ENCODE data around the gene COG7.
A peak's percentile ranks its signal among the peaks of the same experiment; 100 is the strongest.
"Not testable (repeated sequence)": the region's sequence is repeated elsewhere in the genome, so short reads cannot be mapped to it uniquely, and the experiment has no call there.

The COG7 gene

DNA sequence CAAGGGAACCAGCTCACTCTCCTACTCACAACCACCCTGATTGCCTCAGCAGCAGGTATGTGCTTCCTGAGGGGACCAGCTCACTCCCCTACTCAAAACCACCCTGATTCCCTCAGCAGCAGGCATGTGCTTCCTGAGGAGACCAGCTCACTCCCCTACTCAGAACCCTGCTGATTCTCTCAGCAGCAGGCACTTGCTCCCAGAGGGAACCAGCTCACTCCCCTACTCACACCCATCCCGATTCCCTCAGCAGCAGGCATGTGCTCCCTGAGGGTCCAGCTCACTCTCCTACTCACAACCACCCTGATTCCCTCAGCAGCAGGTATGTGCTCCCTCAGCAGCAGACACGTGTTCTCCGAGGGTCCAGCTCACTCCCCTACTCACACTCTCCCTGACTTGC, 26.1 kb upstream of the COG7 start:
- Histone ChIP-seq H3K27ac (ENCODE audit: low read depth, low read length) (no peak overlapping the region), H3K36me3 (ENCODE audit: control insufficient read depth in 5 of 5, insufficient read depth in 5 of 5, low read length in 5 of 5) (peaks cover 6 to 95% (median 82%) of the 10 kb centered on the region in 5 donors), H3K4me1 (ENCODE audit: control insufficient read depth in 5 of 5, insufficient read depth in 5 of 5, low read length in 5 of 5) (peaks cover 0 to 9% (median 0%) of the 10 kb centered on the region in 5 donors), H3K27me3 (ENCODE audit: control insufficient read depth in 5 of 5, insufficient read depth in 4 of 5, low read length in 5 of 5) (no peaks in the 10 kb centered on the region), H3K9ac (ENCODE audit: low read length in 5 of 5) (no peak overlapping the region), H3K4me3 (ENCODE audit: low read depth in 1 of 5, low read length in 5 of 5) (no peak overlapping the region), H3K9me3 (ENCODE audit: control insufficient read depth in 5 of 5, low read length in 5 of 5) (no peaks in the 10 kb centered on the region)

DNA sequence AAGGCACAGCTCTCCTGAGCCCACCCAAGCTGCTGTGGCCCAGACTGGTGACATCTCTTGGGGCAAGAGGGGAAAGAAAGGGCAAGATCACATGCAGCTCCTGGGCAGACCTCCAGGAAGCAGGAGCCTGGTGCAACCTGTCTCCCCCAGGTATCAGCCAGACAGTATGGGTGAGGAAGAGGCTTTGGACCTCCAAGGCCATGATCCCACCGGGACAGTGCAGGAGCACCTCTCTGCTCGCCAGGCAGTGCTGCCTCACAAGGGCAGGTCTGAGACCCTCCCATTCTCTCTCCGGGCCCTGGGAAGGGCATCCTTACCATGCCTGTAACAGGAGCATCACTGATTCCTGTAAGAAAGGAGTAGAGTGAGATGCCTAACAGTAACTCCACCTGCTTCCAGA, 25.6 kb upstream of the COG7 start:
- Histone ChIP-seq H3K27ac (ENCODE audit: low read depth, low read length) (no peak overlapping the region), H3K27me3 (ENCODE audit: control insufficient read depth in 5 of 5, insufficient read depth in 4 of 5, low read length in 5 of 5) (no peaks in the 10 kb centered on the region), H3K9ac (ENCODE audit: low read length in 5 of 5) (no peak overlapping the region), H3K36me3 (ENCODE audit: control insufficient read depth in 5 of 5, insufficient read depth in 5 of 5, low read length in 5 of 5) (peaks cover 10 to 98% (median 86%) of the 10 kb centered on the region in 5 donors), H3K4me1 (ENCODE audit: control insufficient read depth in 5 of 5, insufficient read depth in 5 of 5, low read length in 5 of 5) (peaks cover 0 to 9% (median 0%) of the 10 kb centered on the region in 5 donors), H3K9me3 (ENCODE audit: control insufficient read depth in 5 of 5, low read length in 5 of 5) (no peaks in the 10 kb centered on the region), H3K4me3 (ENCODE audit: low read depth in 1 of 5, low read length in 5 of 5) (no peak overlapping the region)

DNA sequence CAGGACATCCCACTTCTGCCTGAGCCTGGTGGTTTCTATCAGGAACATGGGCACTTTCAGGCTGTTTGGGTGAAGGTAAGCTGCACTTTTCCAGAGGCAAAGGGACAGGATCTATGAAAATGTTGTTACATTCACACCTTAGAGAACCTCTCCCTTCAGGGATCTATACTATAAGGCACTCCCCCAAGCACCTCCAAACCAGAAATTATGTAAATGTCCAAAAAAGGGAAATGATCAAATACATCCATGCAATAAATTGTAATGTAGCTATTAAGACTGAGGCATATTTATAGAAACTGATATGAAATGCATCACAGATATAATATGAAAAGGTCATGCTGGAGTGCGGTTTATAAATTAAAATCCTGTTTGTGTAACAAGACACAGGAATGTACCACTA, 23.3 kb upstream of the COG7 start:
- Histone ChIP-seq H3K4me1 (ENCODE audit: control insufficient read depth in 5 of 5, insufficient read depth in 5 of 5, low read length in 5 of 5) (peaks cover 0 to 9% (median 0%) of the 10 kb centered on the region in 5 donors), H3K27ac (ENCODE audit: low read depth, low read length) (no peak overlapping the region), H3K36me3 (ENCODE audit: control insufficient read depth in 5 of 5, insufficient read depth in 5 of 5, low read length in 5 of 5) (peaks cover 10 to 87% (median 75%) of the 10 kb centered on the region in 5 donors), H3K9me3 (ENCODE audit: control insufficient read depth in 5 of 5, low read length in 5 of 5) (no peaks in the 10 kb centered on the region), H3K27me3 (ENCODE audit: control insufficient read depth in 5 of 5, insufficient read depth in 4 of 5, low read length in 5 of 5) (no peaks in the 10 kb centered on the region), H3K4me3 (ENCODE audit: low read depth in 1 of 5, low read length in 5 of 5) (no peak overlapping the region), H3K9ac (ENCODE audit: low read length in 5 of 5) (no peak overlapping the region)

- no peak overlapping the region for H3K4me3 ChIP-seq (ENCODE audit: low read depth in 1 of 5, low read length in 5 of 5)
- no peak overlapping the region for H3K9ac ChIP-seq (ENCODE audit: low read length in 5 of 5)
- no peaks in the 10 kb centered on the region for H3K9me3 ChIP-seq (ENCODE audit: control insufficient read depth in 5 of 5, low read length in 5 of 5)
- peaks cover 0 to under 1% (median 0%) of the 10 kb centered on the region in 5 donors for H3K4me1 ChIP-seq (ENCODE audit: control insufficient read depth in 5 of 5, insufficient read depth in 5 of 5, low read length in 5 of 5)
- no peaks in the 10 kb centered on the region for H3K27me3 ChIP-seq (ENCODE audit: control insufficient read depth in 5 of 5, insufficient read depth in 4 of 5, low read length in 5 of 5)
- peaks cover 11 to 77% (median 66%) of the 10 kb centered on the region in 5 donors for H3K36me3 ChIP-seq (ENCODE audit: control insufficient read depth in 5 of 5, insufficient read depth in 5 of 5, low read length in 5 of 5)
- no peak overlapping the region for H3K27ac ChIP-seq (ENCODE audit: low read depth, low read length)
Observed at GRCh38 chr16:23469814-23470213, 16.8 kb upstream of the COG7 start.

- Histone ChIP-seq H3K9me3 (ENCODE audit: control insufficient read depth in 5 of 5, low read length in 5 of 5) (no peaks in the 10 kb centered on the region), H3K36me3 (ENCODE audit: control insufficient read depth in 5 of 5, insufficient read depth in 5 of 5, low read length in 5 of 5) (peaks cover 7 to 60% (median 51%) of the 10 kb centered on the region in 5 donors), H3K4me3 (ENCODE audit: low read depth in 1 of 5, low read length in 5 of 5) (no peak overlapping the region), H3K4me1 (ENCODE audit: control insufficient read depth in 5 of 5, insufficient read depth in 5 of 5, low read length in 5 of 5) (peaks cover 0 to 11% (median 3%) of the 10 kb centered on the region in 5 donors), H3K27me3 (ENCODE audit: control insufficient read depth in 5 of 5, insufficient read depth in 4 of 5, low read length in 5 of 5) (no peaks in the 10 kb centered on the region), H3K9ac (ENCODE audit: low read length in 5 of 5) (no peak overlapping the region), H3K27ac (ENCODE audit: low read depth, low read length) (no peak overlapping the region)
Observed at GRCh38 chr16:23466162-23466885, 13.3 kb upstream of the COG7 start.

- Histone ChIP-seq H3K27ac (ENCODE audit: low read depth, low read length) (no peak overlapping the region), H3K4me1 (ENCODE audit: control insufficient read depth in 5 of 5, insufficient read depth in 5 of 5, low read length in 5 of 5) (peaks cover 0 to 11% (median 3%) of the 10 kb centered on the region in 5 donors), H3K4me3 (ENCODE audit: low read depth in 1 of 5, low read length in 5 of 5) (no peak overlapping the region), H3K36me3 (ENCODE audit: control insufficient read depth in 5 of 5, insufficient read depth in 5 of 5, low read length in 5 of 5) (peaks cover 7 to 56% (median 44%) of the 10 kb centered on the region in 5 donors), H3K9me3 (ENCODE audit: control insufficient read depth in 5 of 5, low read length in 5 of 5) (no peaks in the 10 kb centered on the region), H3K9ac (ENCODE audit: low read length in 5 of 5) (no peak overlapping the region), H3K27me3 (ENCODE audit: control insufficient read depth in 5 of 5, insufficient read depth in 4 of 5, low read length in 5 of 5) (no peaks in the 10 kb centered on the region)
Observed at GRCh38 chr16:23465179-23465578, 12.2 kb upstream of the COG7 start.

- H3K36me3 ChIP-seq (ENCODE audit: control insufficient read depth in 5 of 5, insufficient read depth in 5 of 5, low read length in 5 of 5): peaks cover 1 to 46% (median 35%) of the 10 kb centered on the region in 5 donors
- no peaks in the 10 kb centered on the region for H3K27me3 ChIP-seq (ENCODE audit: control insufficient read depth in 5 of 5, insufficient read depth in 4 of 5, low read length in 5 of 5)
- peaks cover 0 to 11% (median 3%) of the 10 kb centered on the region in 5 donors for H3K4me1 ChIP-seq (ENCODE audit: control insufficient read depth in 5 of 5, insufficient read depth in 5 of 5, low read length in 5 of 5)
- H3K9me3 ChIP-seq (ENCODE audit: control insufficient read depth in 5 of 5, low read length in 5 of 5): no peaks in the 10 kb centered on the region
- no peak overlapping the region for H3K4me3 ChIP-seq (ENCODE audit: low read depth in 1 of 5, low read length in 5 of 5)
- no peak overlapping the region for H3K9ac ChIP-seq (ENCODE audit: low read length in 5 of 5)
- no peak overlapping the region for H3K27ac ChIP-seq (ENCODE audit: low read depth, low read length)
Observed at GRCh38 chr16:23464196-23464595, 11.2 kb upstream of the COG7 start.

GRCh38 chr16:23462994-23463393, 10.0 kb upstream of the COG7 start:
- not testable (repeated sequence) for H3K27ac ChIP-seq (ENCODE audit: low read depth, low read length); H3K9ac ChIP-seq (ENCODE audit: low read length in 5 of 5); H3K4me3 ChIP-seq (ENCODE audit: low read depth in 1 of 5, low read length in 5 of 5); H3K27me3 ChIP-seq (ENCODE audit: control insufficient read depth in 5 of 5, insufficient read depth in 4 of 5, low read length in 5 of 5); H3K9me3 ChIP-seq (ENCODE audit: control insufficient read depth in 5 of 5, low read length in 5 of 5)
- Histone ChIP-seq H3K4me1 (ENCODE audit: control insufficient read depth in 5 of 5, insufficient read depth in 5 of 5, low read length in 5 of 5) (peaks cover 0 to 11% (median 3%) of the 10 kb centered on the region in 5 donors), H3K36me3 (ENCODE audit: control insufficient read depth in 5 of 5, insufficient read depth in 5 of 5, low read length in 5 of 5) (peaks cover 0 to 34% (median 26%) of the 10 kb centered on the region in 5 donors)

- peaks cover 0 to 2% (median 0%) of the 10 kb centered on the region in 5 donors for H3K36me3 ChIP-seq (ENCODE audit: control insufficient read depth in 5 of 5, insufficient read depth in 5 of 5, low read length in 5 of 5)
- peaks cover 6 to 30% (median 22%) of the 10 kb centered on the region in 5 donors for H3K4me1 ChIP-seq (ENCODE audit: control insufficient read depth in 5 of 5, insufficient read depth in 5 of 5, low read length in 5 of 5)
- peak overlapping the region; percentile 97 to 99 (median 97) for H3K4me3 ChIP-seq (ENCODE audit: low read depth in 1 of 5, low read length in 5 of 5)
- H3K9ac ChIP-seq (ENCODE audit: low read length in 5 of 5): peak overlapping the region in 3 of 5 donors; percentile 87 to 97 (median 94)
- H3K27ac ChIP-seq (ENCODE audit: low read depth, low read length): peak overlapping the region; percentile 90
- no peaks in the 10 kb centered on the region for H3K9me3 ChIP-seq (ENCODE audit: control insufficient read depth in 5 of 5, low read length in 5 of 5)
- no peaks in the 10 kb centered on the region for H3K27me3 ChIP-seq (ENCODE audit: control insufficient read depth in 5 of 5, insufficient read depth in 4 of 5, low read length in 5 of 5)
Observed at GRCh38 chr16:23453338-23454052, 506 bp upstream of the COG7 start.

DNA sequence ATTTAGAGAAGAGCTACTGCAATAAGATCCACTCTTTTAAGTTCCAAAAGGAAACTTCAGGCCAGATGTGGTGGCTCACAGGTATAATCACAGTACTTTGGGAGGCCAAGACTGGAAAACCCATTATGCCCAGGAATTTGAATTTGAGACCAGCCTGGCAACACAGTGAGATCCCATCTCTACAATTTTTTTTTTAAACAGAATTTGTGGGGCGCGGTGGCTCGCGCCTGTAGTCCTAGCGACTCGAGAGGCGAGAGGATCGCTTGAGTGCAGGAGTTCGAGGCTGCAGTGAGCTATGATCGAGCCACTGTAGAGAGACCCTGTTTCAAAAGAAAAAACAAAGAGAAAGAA, 793 bp downstream of the COG7 start:
- Histone ChIP-seq H3K4me3 (ENCODE audit: low read depth in 1 of 5, low read length in 5 of 5) (peak overlapping the region; percentile 97 to 99 (median 97)), H3K27me3 (ENCODE audit: control insufficient read depth in 5 of 5, insufficient read depth in 4 of 5, low read length in 5 of 5) (no peaks in the 10 kb centered on the region), H3K36me3 (ENCODE audit: control insufficient read depth in 5 of 5, insufficient read depth in 5 of 5, low read length in 5 of 5) (peaks cover 0 to 2% (median 0%) of the 10 kb centered on the region in 5 donors), H3K27ac (ENCODE audit: low read depth, low read length) (peak overlapping the region; percentile 90), H3K9ac (ENCODE audit: low read length in 5 of 5) (peak overlapping the region; percentile 81 to 97 (median 87)), H3K4me1 (ENCODE audit: control insufficient read depth in 5 of 5, insufficient read depth in 5 of 5, low read length in 5 of 5) (peaks cover 6 to 30% (median 22%) of the 10 kb centered on the region in 5 donors), H3K9me3 (ENCODE audit: control insufficient read depth in 5 of 5, low read length in 5 of 5) (no peaks in the 10 kb centered on the region)
